ENCODE measurements around the gene KDELR3.

KDELR3 gene

GRCh38 chr22:38479096-38479837 is 11.4 kb downstream of the KDELR3 start:
- WGBS (ENCODE audit: extremely low coverage, insufficient coverage, insufficient read length) = no CpG with 5 or more reads among the region's 7 CpGs
- Histone ChIP-seq H2BK12ac (ENCODE audit: low read length) (no peak overlapping the region), H3K23ac (ENCODE audit: low read length) (no peak overlapping the region), H3K4me3 (ENCODE audit: low read depth, low read length) (no peak overlapping the region), H2BK120ac (ENCODE audit: insufficient read depth, low read length, poor library complexity) (no peak overlapping the region), H3K4me1 (ENCODE audit: control insufficient read depth in 1 of 2, insufficient read depth in 2 of 2, low read length in 2 of 2) (no peaks in the 10 kb centered on the region), H3K4ac (ENCODE audit: low read depth, low read length) (no peak overlapping the region), H2AK5ac (ENCODE audit: low read length) (no peak overlapping the region), H3K27me3 (ENCODE audit: insufficient read depth, low read length) (no peaks in the 10 kb centered on the region), H3K36me3 (ENCODE audit: control insufficient read depth in 1 of 2, insufficient read depth in 2 of 2, low read length in 2 of 2) (peaks cover 12 to 28% of the 10 kb centered on the region in 2 experiments), H3K18ac (ENCODE audit: low read length) (no peak overlapping the region), H4K12ac (ENCODE audit: low read depth, low read length) (no peak overlapping the region), H3K4me2 (ENCODE audit: low read length) (no peak overlapping the region), H3K9me3 (ENCODE audit: insufficient read depth, low read depth, low read length) (no peaks in the 10 kb centered on the region), H4K91ac (ENCODE audit: low read depth, low read length) (no peak overlapping the region), H3K9ac (ENCODE audit: low read length) (no peak overlapping the region), H2BK5ac (ENCODE audit: low read depth, low read length, poor library complexity) (no peak overlapping the region), H4K8ac (ENCODE audit: low read depth, low read length) (no peak overlapping the region), H3K79me1 (ENCODE audit: low read length) (no peaks in the 10 kb centered on the region), H3K27ac (ENCODE audit: low read depth, low read length) (no peak overlapping the region), H3K79me2 (ENCODE audit: control insufficient read depth, insufficient read depth, low read length, poor library complexity) (no peaks in the 10 kb centered on the region), H2AFZ (ENCODE audit: insufficient read depth, low read length, poor library complexity) (no peak overlapping the region), H3K14ac (ENCODE audit: low read length) (no peak overlapping the region)
- peak in 1 of 2 donors; percentile 31 for DNase-seq

DNA sequence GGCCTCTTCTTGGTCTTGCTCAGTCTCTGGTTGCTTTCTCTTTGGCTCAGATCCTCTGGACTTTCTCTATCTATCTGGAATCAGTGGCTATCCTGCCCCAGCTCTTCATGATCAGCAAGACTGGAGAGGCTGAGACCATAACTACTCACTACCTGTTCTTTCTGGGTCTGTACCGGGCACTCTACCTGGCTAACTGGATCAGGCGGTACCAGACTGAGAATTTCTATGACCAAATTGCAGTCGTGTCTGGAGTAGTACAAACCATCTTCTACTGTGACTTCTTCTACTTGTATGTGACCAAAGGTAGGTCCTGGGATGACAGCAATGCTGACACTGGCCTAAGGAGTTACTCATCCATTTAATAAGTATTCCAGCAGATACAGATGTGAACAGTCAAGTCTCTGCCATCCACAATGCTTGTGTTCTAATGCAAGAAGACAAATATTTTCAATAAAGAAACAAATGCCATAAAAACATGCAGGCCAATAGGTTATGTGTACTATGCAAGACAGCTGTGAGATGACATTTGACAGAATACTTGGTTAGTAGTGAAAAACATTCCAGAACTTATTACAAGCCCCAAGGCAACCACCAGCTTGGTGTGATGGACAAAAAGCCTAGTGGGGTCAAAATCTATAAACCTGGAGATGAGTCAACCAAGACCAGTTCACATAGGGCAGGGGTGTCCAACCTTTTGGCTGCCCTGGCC is 13.4 kb downstream of the KDELR3 start:
- Histone ChIP-seq H3K27ac (ENCODE audit: low read depth, low read length) (no peak overlapping the region), H3K18ac (ENCODE audit: low read length) (no peak overlapping the region), H3K4ac (ENCODE audit: low read depth, low read length) (no peak overlapping the region), H2AK5ac (ENCODE audit: low read length) (no peak overlapping the region), H3K36me3 (ENCODE audit: control insufficient read depth in 1 of 2, insufficient read depth in 2 of 2, low read length in 2 of 2) (peaks cover 17 to 43% of the 10 kb centered on the region in 2 experiments), H3K4me1 (ENCODE audit: control insufficient read depth in 1 of 2, insufficient read depth in 2 of 2, low read length in 2 of 2) (no peaks in the 10 kb centered on the region), H3K4me2 (ENCODE audit: low read length) (no peak overlapping the region), H3K14ac (ENCODE audit: low read length) (no peak overlapping the region), H3K79me1 (ENCODE audit: low read length) (no peaks in the 10 kb centered on the region), H3K23ac (ENCODE audit: low read length) (no peak overlapping the region), H2BK120ac (ENCODE audit: insufficient read depth, low read length, poor library complexity) (no peak overlapping the region), H2AFZ (ENCODE audit: insufficient read depth, low read length, poor library complexity) (no peak overlapping the region), H4K91ac (ENCODE audit: low read depth, low read length) (no peak overlapping the region), H4K8ac (ENCODE audit: low read depth, low read length) (no peak overlapping the region), H3K79me2 (ENCODE audit: control insufficient read depth, insufficient read depth, low read length, poor library complexity) (no peaks in the 10 kb centered on the region), H2BK12ac (ENCODE audit: low read length) (no peak overlapping the region), H2BK5ac (ENCODE audit: low read depth, low read length, poor library complexity) (no peak overlapping the region), H3K9ac (ENCODE audit: low read length) (no peak overlapping the region), H3K9me3 (ENCODE audit: insufficient read depth, low read depth, low read length) (no peaks in the 10 kb centered on the region), H3K27me3 (ENCODE audit: insufficient read depth, low read length) (no peaks in the 10 kb centered on the region), H3K4me3 (ENCODE audit: low read depth, low read length) (no peak overlapping the region), H4K12ac (ENCODE audit: low read depth, low read length) (no peak overlapping the region)
- no CpG with 5 or more reads among the region's 3 CpGs for WGBS (ENCODE audit: extremely low coverage, insufficient coverage, insufficient read length)
- DNase-seq = peak; percentile 74 to 81

DNA sequence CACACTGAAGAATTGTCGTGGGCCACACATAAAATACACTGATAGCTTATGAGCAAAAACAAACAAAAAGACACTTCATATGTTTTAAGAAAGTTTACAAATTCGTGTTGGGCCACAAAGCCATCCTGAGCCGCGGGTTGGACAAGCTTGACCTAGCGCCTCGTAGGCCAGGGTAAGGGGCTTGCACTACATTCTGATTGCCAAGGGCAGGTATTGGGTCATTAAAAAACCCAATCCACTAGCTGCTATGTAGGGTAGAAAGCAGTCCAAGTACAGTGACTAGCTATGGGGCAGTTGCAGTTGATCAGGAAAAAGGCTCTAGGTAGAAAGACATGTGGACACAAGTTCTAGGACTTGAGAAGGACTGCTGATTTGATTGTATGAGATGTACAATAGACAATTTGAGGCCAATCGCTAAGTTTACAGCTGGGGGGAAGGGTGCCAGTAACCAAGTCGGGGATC is 14.0 kb downstream of the KDELR3 start:
- no peaks in the 10 kb centered on the region for H3K79me1 ChIP-seq (ENCODE audit: low read length)
- no peak overlapping the region for H3K4ac ChIP-seq (ENCODE audit: low read depth, low read length)
- H3K27me3 ChIP-seq (ENCODE audit: insufficient read depth, low read length) = no peaks in the 10 kb centered on the region
- no peak overlapping the region for H3K14ac ChIP-seq (ENCODE audit: low read length)
- H4K91ac ChIP-seq (ENCODE audit: low read depth, low read length) = no peak overlapping the region
- no peaks in the 10 kb centered on the region for H3K9me3 ChIP-seq (ENCODE audit: insufficient read depth, low read depth, low read length)
- H3K4me2 ChIP-seq (ENCODE audit: low read length) = no peak overlapping the region
- H3K27ac ChIP-seq (ENCODE audit: low read depth, low read length) = no peak overlapping the region
- no peaks in the 10 kb centered on the region for H3K79me2 ChIP-seq (ENCODE audit: control insufficient read depth, insufficient read depth, low read length, poor library complexity)
- no peak for DNase-seq
- no peak overlapping the region for H2BK12ac ChIP-seq (ENCODE audit: low read length)
- no peak overlapping the region for H3K4me3 ChIP-seq (ENCODE audit: low read depth, low read length)
- no peak overlapping the region for H2BK5ac ChIP-seq (ENCODE audit: low read depth, low read length, poor library complexity)
- peaks cover 20 to 48% of the 10 kb centered on the region in 2 experiments for H3K36me3 ChIP-seq (ENCODE audit: control insufficient read depth in 1 of 2, insufficient read depth in 2 of 2, low read length in 2 of 2)
- WGBS (ENCODE audit: extremely low coverage, insufficient coverage, insufficient read length) = no CpG with 5 or more reads among the region's 8 CpGs
- H4K8ac ChIP-seq (ENCODE audit: low read depth, low read length) = no peak overlapping the region
- no peak overlapping the region for H2AK5ac ChIP-seq (ENCODE audit: low read length)
- H3K18ac ChIP-seq (ENCODE audit: low read length) = no peak overlapping the region
- H2AFZ ChIP-seq (ENCODE audit: insufficient read depth, low read length, poor library complexity) = no peak overlapping the region
- no peak overlapping the region for H2BK120ac ChIP-seq (ENCODE audit: insufficient read depth, low read length, poor library complexity)
- H3K4me1 ChIP-seq (ENCODE audit: control insufficient read depth in 1 of 2, insufficient read depth in 2 of 2, low read length in 2 of 2) = no peaks in the 10 kb centered on the region
- H3K9ac ChIP-seq (ENCODE audit: low read length) = no peak overlapping the region
- no peak overlapping the region for H3K23ac ChIP-seq (ENCODE audit: low read length)
- no peak overlapping the region for H4K12ac ChIP-seq (ENCODE audit: low read depth, low read length)

GRCh38 chr22:38482662-38483308 is 14.9 kb downstream of the KDELR3 start:
- Histone ChIP-seq H3K14ac (ENCODE audit: low read length) (no peak overlapping the region), H3K27me3 (ENCODE audit: insufficient read depth, low read length) (no peaks in the 10 kb centered on the region), H3K4me1 (ENCODE audit: control insufficient read depth in 1 of 2, insufficient read depth in 2 of 2, low read length in 2 of 2) (no peaks in the 10 kb centered on the region), H4K8ac (ENCODE audit: low read depth, low read length) (no peak overlapping the region), H3K9me3 (ENCODE audit: insufficient read depth, low read depth, low read length) (no peaks in the 10 kb centered on the region), H3K18ac (ENCODE audit: low read length) (no peak overlapping the region), H2BK12ac (ENCODE audit: low read length) (no peak overlapping the region), H4K12ac (ENCODE audit: low read depth, low read length) (no peak overlapping the region), H3K23ac (ENCODE audit: low read length) (no peak overlapping the region), H2BK5ac (ENCODE audit: low read depth, low read length, poor library complexity) (no peak overlapping the region), H2AFZ (ENCODE audit: insufficient read depth, low read length, poor library complexity) (no peak overlapping the region), H3K79me2 (ENCODE audit: control insufficient read depth, insufficient read depth, low read length, poor library complexity) (no peaks in the 10 kb centered on the region), H2BK120ac (ENCODE audit: insufficient read depth, low read length, poor library complexity) (no peak overlapping the region), H4K91ac (ENCODE audit: low read depth, low read length) (no peak overlapping the region), H2AK5ac (ENCODE audit: low read length) (no peak overlapping the region), H3K4ac (ENCODE audit: low read depth, low read length) (no peak overlapping the region), H3K4me3 (ENCODE audit: low read depth, low read length) (no peak overlapping the region), H3K27ac (ENCODE audit: low read depth, low read length) (no peak overlapping the region), H3K4me2 (ENCODE audit: low read length) (no peak overlapping the region), H3K9ac (ENCODE audit: low read length) (no peak overlapping the region), H3K79me1 (ENCODE audit: low read length) (no peaks in the 10 kb centered on the region), H3K36me3 (ENCODE audit: control insufficient read depth in 1 of 2, insufficient read depth in 2 of 2, low read length in 2 of 2) (peaks cover 28 to 53% of the 10 kb centered on the region in 2 experiments)
- WGBS (ENCODE audit: extremely low coverage, insufficient coverage, insufficient read length) = no CpG with 5 or more reads among the region's 6 CpGs
- DNase-seq = peak in 1 of 2 donors; percentile 61
